ENCODE data around the gene NPRL2.

- TF ChIP-seq AHR (CRISPR knock-in tag; IDR thresholded peaks at IDR 0.05) (no peak), SMARCC2 (IDR thresholded peaks at IDR 0.05) (no peak), HNRNPH1 (optimal IDR thresholded peaks at IDR 0.05; ENCODE audit: low read depth, low read length) (no peak), SNRNP70 (IDR thresholded peaks at IDR 0.05; ENCODE audit: low read depth, low read length) (no peak), SMC3 (IDR thresholded peaks at IDR 0.05; ENCODE audit: low read length) (no peak), RFX5 (IDR thresholded peaks at IDR 0.05; ENCODE audit: low read depth, low read length) (no peak), CTCF (CRISPR knock-in tag; IDR thresholded peaks at IDR 0.05) (peak; percentile 49), POLR2G (IDR thresholded peaks at IDR 0.05; ENCODE audit: low read depth, low read length) (no peak), STAT6 (CRISPR knock-in tag; IDR thresholded peaks at IDR 0.05; ENCODE audit: borderline replicate concordance) (no peak), MYNN (CRISPR knock-in tag; IDR thresholded peaks at IDR 0.05; ENCODE audit: low read depth) (no peak), ATF7 (IDR thresholded peaks at IDR 0.05) (no peak), ATF7 (CRISPR knock-in tag; IDR thresholded peaks at IDR 0.05) (no peak), POLR2AphosphoS5 (IDR thresholded peaks at IDR 0.05; ENCODE audit: low read depth, low read length) (no peak), SRF (IDR thresholded peaks at IDR 0.05; ENCODE audit: low read depth, low read length) (no peak)
Observed at GRCh38 chr3:50370594-50370993, 20.0 kb upstream of the NPRL2 start.

Data from HepG2 (cell line).